Gastrocnemius medialis (tissue), 4 donors: ENCODE measurements around the gene COL28A1.

Source experiments
- POLR2A ChIP-seq, 2 donors: fragments of 450-650 bp; IDR thresholded peaks; one replicate each; pipeline ENCODE4 v1.6.1; 2017; ENCODE audit warnings: antibody characterized with exemption in 2 of 2, mild to moderate bottlenecking in 2 of 2, moderate library complexity in 2 of 2
- TF ChIP-seq, protein P1 (sequence below), 5 experiments: fragments of 450-650 bp in 3 of 5; fragments of 200-600 bp in 2 of 5; sonication (generic) in 2 of 5; IDR thresholded peaks in 4 of 5; conservative IDR thresholded peaks in 1 of 5; 1 replicate in 4 of 5; 2 replicates in 1 of 5; pipeline ENCODE4 v1.5.1; 2016 to 2019; ENCODE audit warnings: antibody characterized with exemption in 5 of 5, mild to moderate bottlenecking in 3 of 5, moderate library complexity in 3 of 5

DNA sequence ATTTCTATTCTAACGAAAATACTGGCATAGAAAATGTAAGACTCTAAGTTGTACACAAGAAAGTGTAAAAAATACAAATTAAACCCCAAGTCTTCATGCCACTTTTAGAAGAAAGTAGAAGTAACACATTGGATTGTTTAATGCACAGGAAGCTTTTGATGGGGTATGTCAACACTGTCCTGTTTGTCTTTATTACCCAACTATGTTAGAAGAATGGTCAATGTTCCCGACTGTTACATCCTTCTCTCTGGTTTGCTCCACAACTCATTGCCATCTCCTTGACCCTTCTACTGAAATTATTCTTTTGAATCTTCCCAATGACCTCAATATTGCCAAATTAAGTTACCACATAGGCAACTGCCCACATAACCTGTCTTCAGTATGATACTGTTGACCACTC is 35.8 kb downstream of the COL28A1 start:
- TF ChIP-seq, protein P1, sequence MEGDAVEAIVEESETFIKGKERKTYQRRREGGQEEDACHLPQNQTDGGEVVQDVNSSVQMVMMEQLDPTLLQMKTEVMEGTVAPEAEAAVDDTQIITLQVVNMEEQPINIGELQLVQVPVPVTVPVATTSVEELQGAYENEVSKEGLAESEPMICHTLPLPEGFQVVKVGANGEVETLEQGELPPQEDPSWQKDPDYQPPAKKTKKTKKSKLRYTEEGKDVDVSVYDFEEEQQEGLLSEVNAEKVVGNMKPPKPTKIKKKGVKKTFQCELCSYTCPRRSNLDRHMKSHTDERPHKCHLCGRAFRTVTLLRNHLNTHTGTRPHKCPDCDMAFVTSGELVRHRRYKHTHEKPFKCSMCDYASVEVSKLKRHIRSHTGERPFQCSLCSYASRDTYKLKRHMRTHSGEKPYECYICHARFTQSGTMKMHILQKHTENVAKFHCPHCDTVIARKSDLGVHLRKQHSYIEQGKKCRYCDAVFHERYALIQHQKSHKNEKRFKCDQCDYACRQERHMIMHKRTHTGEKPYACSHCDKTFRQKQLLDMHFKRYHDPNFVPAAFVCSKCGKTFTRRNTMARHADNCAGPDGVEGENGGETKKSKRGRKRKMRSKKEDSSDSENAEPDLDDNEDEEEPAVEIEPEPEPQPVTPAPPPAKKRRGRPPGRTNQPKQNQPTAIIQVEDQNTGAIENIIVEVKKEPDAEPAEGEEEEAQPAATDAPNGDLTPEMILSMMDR (IDR thresholded peaks at IDR 0.05 in 4 of 5, conservative IDR thresholded peaks at IDR 0.05 in 1 of 5) = no peak
- no peak for TF ChIP-seq POLR2A (IDR thresholded peaks at IDR 0.05)
